HEK293 (cell line): ENCODE measurements around the gene PGAP6.

Experiments used
- CTCF ChIA-PET: fragments of 350-600 bp; formaldehyde crosslinking; extraction: SDS; loops from one replicate; lab custom pipeline; 2021; ENCODE audit warnings: antibody characterized with exemption; lab: Yijun Ruan, JAX
- POLR2A ChIA-PET: fragments of 300-600 bp; formaldehyde crosslinking; extraction: SDS; loops from one replicate; lab custom pipeline; 2020; ENCODE audit warnings: antibody characterized with exemption, inconsistent platforms; lab: Yijun Ruan, JAX
- H3K27ac ChIP-seq: fragments of 200-500 bp; sonication (Bioruptor generic); 2 replicates; pipeline ENCODE4 v1.5.1; 2014; ENCODE audit warnings: low read depth, low read length, control low read depth, inconsistent platforms; ENCODE audit errors: extremely low read depth
- H3K36me3 ChIP-seq, 2 experiments: fragments of 200-500 bp in 1 of 2; sonication (Bioruptor generic) in 1 of 2; 1 replicate in 1 of 2; 2 replicates in 1 of 2; pipeline ENCODE4 v1.5.1; 2014 to 2017; ENCODE audit warnings: inconsistent platforms in 2 of 2, low read length in 2 of 2; ENCODE audit not compliant: control insufficient read depth in 2 of 2, insufficient read depth in 1 of 2
- H3K4me1 ChIP-seq: fragments of 200-500 bp; sonication (Bioruptor generic); 2 replicates; pipeline ENCODE4 v1.5.1; 2014; ENCODE audit warnings: mild to moderate bottlenecking, low read length, inconsistent platforms; ENCODE audit not compliant: control insufficient read depth, insufficient read depth
- H3K4me3 ChIP-seq: 2 replicates; pipeline ENCODE4 v1.5.1; 2011; ENCODE audit warnings: low read depth, mild to moderate bottlenecking, control low read depth, low read length, moderate library complexity
- H3K9me3 ChIP-seq: fragments of 200-500 bp; sonication (Bioruptor generic); 2 replicates; pipeline ENCODE4 v1.5.1; 2014; ENCODE audit warnings: low read depth, low read length, inconsistent platforms; ENCODE audit not compliant: control insufficient read depth, insufficient read depth
- HIC1 ChIP-seq: fragments of 450-650 bp; formaldehyde crosslinking; IDR thresholded peaks from 2 replicates; pipeline ENCODE4 v1.5.1; 2016; ENCODE audit warnings: missing biosample characterization, missing genetic modification characterization
- HOXA7 ChIP-seq: sonication (generic); formaldehyde crosslinking; IDR thresholded peaks from 2 replicates; pipeline ENCODE4 v1.8.1; 2022; ENCODE audit warnings: missing genetic modification reagents, borderline replicate concordance
- INSM2 ChIP-seq: fragments of 450-650 bp; formaldehyde crosslinking; IDR thresholded peaks from 2 replicates; pipeline ENCODE4 v1.5.1; 2016; ENCODE audit warnings: missing biosample characterization, missing genetic modification characterization
- PRDM1 ChIP-seq: fragments of 450-650 bp; formaldehyde crosslinking; IDR thresholded peaks from 2 replicates; pipeline ENCODE4; 2016; ENCODE audit warnings: missing biosample characterization, missing genetic modification characterization
- SCRT2 ChIP-seq: fragments of 450-650 bp; formaldehyde crosslinking; IDR thresholded peaks from 2 replicates; pipeline ENCODE4 v1.5.1; 2016; ENCODE audit warnings: missing biosample characterization, missing genetic modification characterization
- ZBTB48 ChIP-seq: fragments of 450-650 bp; formaldehyde crosslinking; IDR thresholded peaks from 2 replicates; pipeline ENCODE4 v1.5.1; 2016; ENCODE audit warnings: missing biosample characterization, missing genetic modification characterization
- ZBTB49 ChIP-seq: fragments of 450-650 bp; formaldehyde crosslinking; IDR thresholded peaks from 2 replicates; pipeline ENCODE4 v1.5.1; 2016; ENCODE audit warnings: missing biosample characterization, missing genetic modification characterization, low read depth
- ZBTB6 ChIP-seq: fragments of 450-650 bp; formaldehyde crosslinking; IDR thresholded peaks from 2 replicates; pipeline ENCODE4 v1.5.1; 2017; ENCODE audit warnings: missing biosample characterization, missing genetic modification characterization
- ZFP41 ChIP-seq: fragments of 450-650 bp; formaldehyde crosslinking; IDR thresholded peaks from 2 replicates; pipeline ENCODE4 v1.5.1; 2016; ENCODE audit warnings: missing biosample characterization, missing genetic modification characterization, borderline replicate concordance
- ZNF18 ChIP-seq: fragments of 450-650 bp; formaldehyde crosslinking; IDR thresholded peaks from 2 replicates; pipeline ENCODE4 v1.5.1; 2016; ENCODE audit warnings: missing biosample characterization, missing genetic modification characterization
- ZNF274 ChIP-seq, 2 experiments: fragments of 200-500 bp in 1 of 2; fragments of 450-650 bp in 1 of 2; sonication (Bioruptor generic) in 1 of 2; formaldehyde crosslinking in 1 of 2; IDR thresholded peaks; 2 replicates each; pipeline versions ENCODE4 v1.5.1 to v1.6.1; 2014 to 2016; ENCODE audit warnings: borderline replicate concordance in 1 of 2, inconsistent platforms in 1 of 2, low read length in 1 of 2, missing biosample characterization in 1 of 2, missing genetic modification characterization in 1 of 2
- ZNF600 ChIP-seq: fragments of 450-650 bp; formaldehyde crosslinking; IDR thresholded peaks from 2 replicates; pipeline ENCODE4 v1.5.1; 2016; ENCODE audit warnings: missing biosample characterization, missing genetic modification characterization
- ZNF837 ChIP-seq: fragments of 450-650 bp; formaldehyde crosslinking; IDR thresholded peaks from 2 replicates; pipeline ENCODE4 v1.5.1; 2016; ENCODE audit warnings: missing biosample characterization, missing genetic modification characterization

The PGAP6 gene

GRCh38 chr16:330741-331140 lies 51.0 kb downstream of the PGAP6 start:
- Histone ChIP-seq H3K4me3 (no peak overlapping the region), H3K27ac (no peak overlapping the region), H3K9me3 (no peaks in the 10 kb centered on the region), H3K4me1 (peaks cover 8% of the 10 kb centered on the region; the same call in 1 of the 2 replicates), H3K36me3 (no peaks in the 10 kb centered on the region)
- POLR2A ChIA-PET, result no interaction called here
- TF ChIP-seq ZNF837 (tag by site-specific recombination), result no peak
- CTCF ChIA-PET, result interaction anchor here (0.6 to 0.9 kb wide), 2 partner anchors 78 to 265 kb away, joined by 4 to 6 read pairs; no protein-coding TSS in a partner anchor

- ChIA-PET CTCF (interaction anchor here (0.7 to 0.8 kb wide), 2 partner anchors 36 to 120 kb away, joined by 3 read pairs; no protein-coding TSS in a partner anchor), POLR2A (interaction anchor here (2.6 kb wide), 1 partner anchor 27 kb away, joined by 9 read pairs; the partner anchor contains the start of gene AXIN1)
- H3K4me1 ChIP-seq, result peaks cover 17% of the 10 kb centered on the region
- no peak overlapping the region for H3K4me3 ChIP-seq
- TF ChIP-seq ZNF600 (tag by site-specific recombination) (0 out of 2 replicates have a peak, but pooled peaks have one; percentile 30), SCRT2 (tag by site-specific recombination) (peak; percentile 35; the same call in 1 of the 2 replicates), ZNF18 (tag by site-specific recombination) (peak; percentile 64; the same call in 1 of the 2 replicates), HIC1 (tag by site-specific recombination) (peak; percentile 90), ZBTB6 (tag by site-specific recombination) (peak; percentile 77; the same call in 1 of the 2 replicates), PRDM1 (no peak)
- H3K36me3 ChIP-seq, result peaks cover 0 to 4% of the 10 kb centered on the region in 2 experiments; a peak in 1 of 3 replicates
- H3K27ac ChIP-seq, result peak overlapping the region; percentile 6; the same call in 1 of the 2 replicates
- H3K9me3 ChIP-seq, result no peaks in the 10 kb centered on the region
Observed at GRCh38 chr16:325375-326145, 56.2 kb downstream of the PGAP6 start.

- Histone ChIP-seq H3K27ac (peak overlapping the region; percentile 6; the same call in 1 of the 2 replicates), H3K9me3 (no peaks in the 10 kb centered on the region)
- POLR2A ChIA-PET, result interaction anchor here (1.2 to 2.6 kb wide), 3 partner anchors 13 to 89 kb away, joined by 5 to 9 read pairs (median 9); partner anchors contain the start of genes AXIN1 and FAM234A
- no peak for TF ChIP-seq HOXA7
- peak; percentile 63 for TF ChIP-seq HIC1 (tag by site-specific recombination)
- TF ChIP-seq ZFP41 (tag by site-specific recombination), result no peak
- TF ChIP-seq ZBTB49 (tag by site-specific recombination), result no peak
- no peak for TF ChIP-seq ZNF274 (IDR thresholded peaks at IDR 0.05; ENCODE audit: low read length)
- no peak for TF ChIP-seq ZNF274 (tag by site-specific recombination; IDR thresholded peaks at IDR 0.05; ENCODE audit: borderline replicate concordance)
- TF ChIP-seq INSM2 (tag by site-specific recombination), result peak; percentile 94
- TF ChIP-seq ZBTB48, result peak; percentile 46; the same call in 1 of the 2 replicates
Observed at GRCh38 chr16:324451-325334, 57.1 kb downstream of the PGAP6 start.

More at GRCh38 chr16:324451-325334, 57.1 kb downstream of the PGAP6 start:
- H3K4me3 ChIP-seq, result no peak overlapping the region
- peaks cover 17% of the 10 kb centered on the region for H3K4me1 ChIP-seq
- CTCF ChIA-PET, result interaction anchor here (0.8 kb wide), 1 partner anchor 119 kb away, joined by 3 read pairs; no protein-coding TSS in a partner anchor
- H3K36me3 ChIP-seq, result peaks cover 0 to 7% of the 10 kb centered on the region in 2 experiments; a peak in 1 of 3 replicates
